Right ventricle myocardium superior (tissue), 1 donor: ENCODE results near the gene SAP25. TPM values are rescaled to one million over a fixed set of nuclear protein-coding genes. Genes with fewer than 3 reads are reported as not detected.
"Not testable (repeated sequence)": the region's sequence is repeated elsewhere in the genome, so short reads cannot be mapped to it uniquely, and the experiment has no call there.

Source experiments
- ATAC-seq: fragments of 200-7000 bp; cut with Tn5 transposase; one replicate; pipeline ENCODE4 v1.9.1; 2020; ENCODE audit warnings: mild to moderate bottlenecking; ENCODE audit not compliant: poor library complexity
- DNase-seq: peaks from one replicate; pipeline ENCODE4 v3.0.0-alpha.2; 2020
- intact Hi-C: fragments of 100-400 bp; cut with DNase I; formaldehyde crosslinking; loops from one replicate; pipeline ENCODE4 v1.11.2; 2022
- total RNA-seq: library from RNA; stranded (reverse); fragmentation: NEBNext Ultra II Directional; extraction: Animal tissue kit (Norgen Biotek cat#: 25700); gene quantifications from one replicate; pipeline ENCODE4 v1.2.1, GENCODE V29; 2021
- donor health status: DM: no; HTN: yes; CAD: no; lungs with severe emphysema.

SAP25 gene
- total RNA-seq, 1 donor from 2014 or later = 0.54 TPM

DNA sequence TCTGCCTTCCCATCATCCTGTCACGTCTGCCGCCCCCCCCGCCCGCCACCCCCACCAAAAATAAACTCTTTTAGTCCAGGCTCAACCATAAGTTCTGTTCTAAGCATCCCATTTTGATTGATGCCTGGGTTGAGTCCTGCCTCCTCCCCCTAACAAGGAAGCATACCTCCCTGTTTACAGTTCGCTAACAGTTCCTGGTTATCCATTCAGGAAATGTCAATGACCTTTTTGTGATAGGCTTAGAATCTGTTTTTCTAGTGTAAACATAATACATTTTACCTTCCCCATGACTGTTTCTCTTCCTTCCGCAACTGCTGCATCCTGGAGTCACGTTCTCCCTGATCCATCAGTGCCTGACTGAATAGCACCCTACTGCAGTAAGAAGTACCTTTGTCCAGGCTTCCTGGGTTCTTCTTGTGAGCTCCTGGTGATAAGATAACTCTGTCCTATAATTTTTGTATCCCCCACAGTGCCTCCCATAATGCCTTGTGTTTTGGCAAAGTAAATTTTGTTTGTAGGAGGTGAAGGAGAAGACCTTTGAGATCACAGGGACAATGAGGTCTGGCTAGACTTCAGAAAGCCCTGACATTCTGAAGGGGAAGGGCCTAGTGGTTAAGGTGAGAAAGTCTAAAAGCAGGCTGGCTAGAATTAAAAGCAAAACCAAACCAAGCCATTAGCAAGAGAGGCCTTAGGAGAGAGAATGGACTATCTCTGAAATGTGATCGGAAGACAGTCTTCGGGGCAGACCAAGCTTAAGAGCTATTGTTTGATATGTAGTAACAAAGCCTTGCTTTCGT is 27.4 kb downstream of the SAP25 start:
- peak; percentile 17 for ATAC-seq
- intact Hi-C loops = no loop called here

DNA sequence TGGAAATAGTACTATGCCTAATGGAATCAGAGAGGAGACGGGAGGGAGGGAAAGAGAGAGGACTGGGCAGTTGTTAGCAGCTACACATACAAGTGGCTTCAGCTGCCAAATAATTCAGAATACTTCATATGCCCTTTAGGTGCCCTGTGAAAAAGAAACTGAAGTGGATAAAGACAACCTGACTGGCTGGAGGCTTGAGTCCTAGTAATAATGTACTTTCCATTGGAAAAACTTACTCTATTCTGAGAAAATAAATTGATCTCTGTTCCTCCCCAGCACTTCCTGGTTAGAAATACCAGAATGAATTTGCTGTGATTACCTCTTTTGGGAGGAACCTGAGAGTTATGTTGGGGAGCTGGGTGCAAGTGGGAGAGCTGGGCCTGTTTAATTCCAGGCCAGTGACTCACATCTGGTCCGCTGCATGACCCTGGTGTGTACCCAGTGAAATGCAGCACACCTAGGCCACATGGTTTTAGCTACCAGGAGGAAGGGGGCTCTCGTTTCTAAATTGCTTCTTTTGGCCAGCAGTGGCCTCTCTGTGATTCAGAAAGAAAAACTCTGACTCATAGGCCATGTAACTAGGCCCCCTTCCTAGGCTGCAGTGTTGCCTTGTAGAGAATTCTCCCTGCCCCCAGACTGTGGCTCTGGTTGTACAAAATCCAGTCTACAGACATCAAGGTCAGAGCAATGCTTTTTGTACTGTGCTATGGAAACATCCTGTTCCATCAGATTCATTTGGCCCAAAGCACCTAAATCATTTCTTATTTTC is 28.2 kb downstream of the SAP25 start:
- DNase-seq (no peak), ATAC-seq (peak; percentile 79)
- intact Hi-C loops = no loop called here

More for the DNA sequence above, 27.4 kb downstream of the SAP25 start:
- no peak for DNase-seq

DNA sequence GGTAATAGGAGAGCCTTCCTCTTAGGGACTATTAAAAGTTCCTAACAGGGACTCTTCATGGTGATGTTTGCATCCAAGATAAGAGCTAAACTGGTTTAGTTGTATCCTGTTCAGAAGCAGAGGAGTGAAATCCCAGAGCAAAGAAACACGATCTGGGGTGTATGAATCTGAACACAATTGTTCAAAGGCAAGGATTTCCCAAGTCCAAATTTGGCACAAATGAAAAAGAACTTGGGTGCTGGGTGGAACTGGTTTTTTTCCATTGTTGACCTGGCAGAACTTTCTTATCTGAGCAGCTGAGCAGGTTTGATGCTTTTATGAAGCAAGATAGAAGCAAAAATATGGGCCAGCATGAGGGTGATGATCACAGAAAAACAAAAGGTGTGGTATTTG is 28.7 kb downstream of the SAP25 start:
- intact Hi-C loops = no loop called here
- ATAC-seq = peak; percentile 7
- DNase-seq = no peak

DNA sequence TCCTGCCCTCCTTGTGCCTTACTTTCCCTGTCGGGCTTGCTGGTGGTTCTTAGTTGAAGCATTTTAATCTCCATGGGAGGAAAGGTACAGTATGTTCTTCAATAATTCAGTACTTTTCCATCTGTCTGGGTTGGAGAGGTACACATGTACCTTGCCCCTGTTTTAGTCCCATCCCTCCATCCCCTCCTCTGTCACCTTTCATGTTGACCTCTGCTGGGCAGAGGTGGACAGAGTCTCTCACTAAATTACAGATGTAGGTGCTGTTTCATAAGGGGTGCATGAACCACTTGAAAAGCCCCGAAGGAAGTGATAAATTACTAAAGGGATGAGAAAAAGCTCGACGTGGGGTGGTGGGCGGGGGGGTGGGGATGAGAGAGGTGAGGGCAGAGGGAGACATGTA is 29.3 kb downstream of the SAP25 start:
- ATAC-seq = no peak
- no peak for DNase-seq
- intact Hi-C loops = no loop called here

DNA sequence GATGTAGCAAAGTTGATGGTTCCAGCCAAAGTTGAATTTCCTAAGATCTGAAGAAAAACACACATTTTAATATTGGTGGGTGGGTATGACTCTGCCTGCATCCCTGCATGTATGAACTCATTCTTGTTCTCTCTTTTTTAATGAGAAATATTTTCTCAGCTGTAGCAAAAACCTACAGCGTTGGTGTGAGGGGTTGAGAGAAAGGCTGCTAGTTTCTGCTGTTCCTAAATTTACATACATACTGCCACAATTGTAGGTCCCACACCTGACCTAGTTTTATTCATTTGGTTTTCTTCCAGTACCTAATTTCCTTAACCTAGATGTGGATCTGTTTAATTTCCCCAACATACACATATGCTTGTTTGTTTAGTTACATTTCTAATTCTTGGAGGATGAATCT is 30.1 kb downstream of the SAP25 start:
- ATAC-seq (no peak), DNase-seq (no peak)
- intact Hi-C loops = no loop called here

DNA sequence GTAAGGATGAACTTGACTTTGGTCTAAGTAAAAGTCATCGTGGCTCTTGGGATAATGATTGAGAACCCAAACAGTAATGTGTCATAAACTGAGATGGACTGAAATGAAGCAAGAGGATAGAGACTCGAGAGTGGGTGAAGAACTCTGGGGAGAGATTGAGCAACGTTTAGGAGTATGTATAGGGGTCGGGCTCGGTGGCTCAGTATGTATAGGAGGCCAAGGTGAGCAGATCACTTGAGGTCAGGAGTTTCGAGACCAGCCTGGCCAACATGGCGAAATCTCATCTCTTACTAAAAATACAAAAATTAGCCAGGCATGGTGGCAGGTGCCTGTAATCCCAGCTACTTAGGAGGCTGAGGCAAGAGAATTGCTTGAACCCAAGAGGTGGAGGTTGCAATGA is 32.4 kb downstream of the SAP25 start:
- intact Hi-C loops, ATAC-seq, DNase-seq: not testable (repeated sequence)

DNA sequence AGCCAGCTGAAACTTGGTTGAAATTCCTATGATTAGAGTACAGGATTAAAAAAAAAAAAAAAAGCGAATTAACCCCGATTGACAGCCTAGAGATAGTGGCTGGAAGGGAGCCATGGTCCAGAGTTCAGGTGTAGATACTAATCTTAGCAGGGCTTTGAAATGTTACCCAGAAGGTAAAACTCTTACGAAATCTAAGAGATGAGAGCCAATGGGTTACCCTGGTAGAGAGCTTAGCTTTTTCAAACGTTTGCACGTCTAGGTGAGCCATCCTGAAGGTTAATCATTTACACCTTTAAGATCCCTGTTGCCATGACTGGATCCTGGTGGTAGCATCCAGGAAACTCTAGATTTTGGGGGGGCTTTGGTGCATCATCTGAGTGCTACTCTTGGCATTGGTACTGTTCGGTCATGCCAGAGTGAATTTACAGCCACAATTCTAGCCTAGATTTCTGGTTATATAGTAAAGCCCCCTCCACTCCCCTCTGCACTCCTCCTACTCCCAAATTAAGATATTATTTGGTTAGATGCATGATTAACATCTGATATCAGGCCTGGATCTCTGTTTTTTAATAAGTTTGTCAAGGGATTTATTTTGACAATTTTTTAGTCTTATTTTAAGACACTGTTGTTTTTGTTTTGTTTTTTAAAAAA is 33.5 kb downstream of the SAP25 start:
- intact Hi-C loops = no loop called here
- DNase-seq (no peak), ATAC-seq (no peak)

DNA sequence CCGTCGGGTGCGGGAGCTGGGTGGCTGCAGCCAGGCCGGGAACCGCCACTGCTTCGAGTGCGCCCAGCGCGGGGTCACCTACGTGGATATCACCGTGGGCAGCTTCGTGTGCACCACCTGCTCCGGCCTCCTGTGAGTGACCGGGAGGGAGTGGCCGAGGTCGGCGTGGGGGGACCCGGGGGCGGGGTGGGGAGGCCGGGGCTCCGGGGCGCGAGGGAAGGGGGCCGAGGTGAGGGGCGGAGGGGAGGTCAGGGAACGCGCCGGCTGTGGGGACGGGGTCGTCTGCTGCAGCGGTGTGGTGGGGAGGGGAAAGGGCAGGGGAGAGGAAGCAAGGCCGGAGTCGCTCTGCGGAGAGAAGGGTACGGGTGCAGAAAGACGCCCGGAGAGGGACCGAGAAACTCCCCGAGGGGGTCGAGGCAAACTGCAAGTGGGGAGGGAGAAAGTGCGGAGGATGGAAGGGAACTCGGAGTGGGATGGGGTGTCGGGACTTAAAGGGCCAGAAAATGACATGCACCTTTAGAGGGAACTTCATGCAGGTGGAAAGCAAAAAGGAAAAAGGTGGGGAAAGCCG is 34.2 kb downstream of the SAP25 start:
- no peak for DNase-seq
- intact Hi-C loops = no loop called here
- ATAC-seq = no peak

DNA sequence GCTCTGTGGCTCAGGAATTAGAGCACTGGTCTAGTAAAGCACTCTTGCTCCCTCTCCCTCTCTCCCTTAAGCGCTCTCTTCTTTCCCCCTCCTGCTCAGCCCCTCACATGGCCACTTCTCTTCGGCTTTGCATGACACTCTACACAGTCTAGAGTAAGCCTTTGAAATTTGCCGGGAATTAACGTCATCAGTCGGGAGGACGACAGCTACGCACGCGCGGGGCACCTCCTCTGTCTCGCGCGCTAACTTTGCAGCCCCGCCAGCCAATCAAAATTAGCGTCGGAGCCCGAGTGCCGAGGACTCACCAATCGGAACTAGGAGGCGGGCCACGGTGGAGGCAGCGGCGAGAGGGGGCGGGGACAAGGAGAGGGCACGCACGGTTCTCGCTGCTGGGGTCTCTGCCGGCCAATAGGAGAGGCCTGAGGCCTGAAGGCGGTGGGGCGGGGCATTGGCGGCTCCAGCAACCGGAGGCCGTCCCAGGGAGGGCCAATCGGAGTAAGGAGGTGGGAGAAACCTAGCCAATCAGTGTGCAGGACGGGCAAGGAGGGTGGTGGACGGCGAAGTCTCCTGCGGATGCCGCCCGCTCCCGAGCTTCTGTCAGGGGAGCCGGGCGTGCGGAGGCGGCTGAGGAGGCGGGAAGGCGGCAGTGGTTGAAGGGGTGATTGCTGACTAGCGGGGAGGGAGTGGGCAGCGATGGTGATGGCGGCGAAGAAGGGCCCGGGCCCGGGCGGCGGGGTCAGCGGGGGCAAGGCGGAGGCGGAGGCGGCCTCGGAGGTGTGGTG is 34.9 kb downstream of the SAP25 start, which contains the start of gene AGFG2:
Gene AGFG2 (plus strand): TSS at position 550 of the 782 bp plus-strand sequence. CDS start 144 bp downstream, at position 694.
- peak; percentile 100 for DNase-seq
- intact Hi-C loops = no loop called here

DNA sequence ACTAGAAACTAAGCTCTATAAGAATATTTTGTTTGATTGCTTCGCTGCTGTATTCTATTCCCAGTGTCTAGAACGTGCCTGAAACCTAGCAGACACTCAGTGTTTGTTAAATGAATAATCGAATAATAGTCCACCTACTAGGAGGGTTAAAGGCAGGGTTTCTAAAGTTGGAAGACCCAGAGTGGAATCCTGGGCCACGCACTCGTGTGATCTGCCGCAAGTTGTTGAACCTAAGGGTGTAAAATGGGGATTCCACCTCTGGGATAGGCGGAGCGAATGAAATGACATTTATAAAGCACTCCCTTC is 35.4 kb downstream of the SAP25 start:
- intact Hi-C loops = no loop called here
- no peak for DNase-seq
- ATAC-seq = no peak

More for the DNA sequence above, 34.9 kb downstream of the SAP25 start, which contains the start of gene AGFG2:
- ATAC-seq = peak; percentile 99

DNA sequence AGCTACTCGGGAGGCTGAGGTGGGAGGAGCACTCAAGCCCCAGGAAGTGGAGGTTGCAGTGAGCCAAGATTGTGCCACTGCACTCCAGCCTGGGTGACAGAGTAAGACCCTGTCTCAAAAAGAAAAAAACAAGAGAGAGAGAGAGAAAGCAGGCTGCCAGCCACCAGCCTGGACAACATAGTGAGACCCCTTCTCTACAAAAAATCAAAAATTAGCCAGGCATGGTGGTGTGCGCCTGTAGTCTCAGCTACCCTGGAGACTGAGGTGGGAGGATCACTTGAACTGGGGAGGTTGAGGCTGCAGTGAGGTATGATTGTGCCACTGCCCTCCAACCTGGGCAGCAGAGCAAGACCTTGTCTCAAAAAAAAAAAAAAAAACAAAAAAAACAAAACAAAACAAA is 37.0 kb downstream of the SAP25 start:
- DNase-seq, intact Hi-C loops, ATAC-seq: not testable (repeated sequence)

DNA sequence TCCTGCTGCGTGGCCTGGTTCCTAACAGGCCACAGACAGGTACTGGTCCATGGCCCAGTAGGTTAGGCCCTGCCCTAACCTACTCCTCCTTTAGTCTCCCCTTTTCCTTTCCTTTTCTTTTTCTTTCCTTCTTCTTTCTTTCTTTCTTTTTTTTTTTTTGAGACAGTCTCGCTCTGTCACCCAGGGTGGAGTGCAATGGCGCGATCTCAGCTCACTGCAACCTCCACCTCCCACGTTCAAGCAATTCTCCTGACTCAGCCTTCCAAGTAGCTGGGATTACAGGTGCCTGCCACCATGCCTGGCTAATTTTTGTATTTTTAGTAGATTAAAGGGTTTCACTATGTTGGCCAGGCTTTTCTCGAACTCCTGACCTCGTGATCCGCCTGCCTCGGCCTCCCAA is 37.7 kb downstream of the SAP25 start:
- ATAC-seq, DNase-seq, intact Hi-C loops: not testable (repeated sequence)

DNA sequence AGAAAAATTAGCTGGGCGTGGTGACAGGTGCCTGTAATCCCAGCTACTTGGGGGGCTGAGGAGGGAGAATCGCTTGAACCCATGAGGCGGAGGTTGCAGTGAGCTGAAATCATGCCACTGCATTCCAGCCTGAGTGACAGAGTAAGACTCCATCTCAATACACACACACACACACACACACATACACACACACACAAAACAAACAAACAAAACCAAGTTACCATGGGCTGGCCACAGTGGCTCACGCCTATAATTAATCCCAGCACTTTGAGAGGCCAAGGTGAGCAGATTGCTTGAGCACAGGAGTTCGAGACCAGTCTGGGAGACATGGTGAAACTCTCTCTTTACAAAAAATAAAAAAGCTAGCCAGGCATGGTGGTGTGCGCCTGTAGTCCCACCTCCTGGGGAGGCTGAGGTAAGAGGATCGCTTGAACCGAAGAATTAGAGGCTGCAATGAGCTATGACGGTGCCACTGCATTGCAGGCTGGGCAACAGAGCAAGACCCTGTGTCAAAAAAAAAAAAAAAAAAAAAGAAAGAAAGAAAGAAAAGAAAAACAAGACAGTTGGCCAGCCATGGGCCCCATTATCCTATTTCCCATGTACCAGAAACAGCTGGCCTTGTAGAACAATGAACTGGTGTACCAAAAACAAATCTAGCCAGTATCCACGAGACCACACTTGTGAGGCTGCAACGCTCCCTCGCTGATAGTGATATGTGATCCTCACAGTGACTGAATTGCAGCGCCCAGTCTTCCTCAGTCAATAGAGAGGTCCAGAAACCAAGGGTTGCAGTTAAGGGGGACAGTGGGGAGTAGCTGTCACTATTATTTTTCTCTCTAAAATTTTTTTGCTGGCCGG is 41.3 kb downstream of the SAP25 start:
- no peak for ATAC-seq
- DNase-seq = no peak
- intact Hi-C loops = no loop called here

DNA sequence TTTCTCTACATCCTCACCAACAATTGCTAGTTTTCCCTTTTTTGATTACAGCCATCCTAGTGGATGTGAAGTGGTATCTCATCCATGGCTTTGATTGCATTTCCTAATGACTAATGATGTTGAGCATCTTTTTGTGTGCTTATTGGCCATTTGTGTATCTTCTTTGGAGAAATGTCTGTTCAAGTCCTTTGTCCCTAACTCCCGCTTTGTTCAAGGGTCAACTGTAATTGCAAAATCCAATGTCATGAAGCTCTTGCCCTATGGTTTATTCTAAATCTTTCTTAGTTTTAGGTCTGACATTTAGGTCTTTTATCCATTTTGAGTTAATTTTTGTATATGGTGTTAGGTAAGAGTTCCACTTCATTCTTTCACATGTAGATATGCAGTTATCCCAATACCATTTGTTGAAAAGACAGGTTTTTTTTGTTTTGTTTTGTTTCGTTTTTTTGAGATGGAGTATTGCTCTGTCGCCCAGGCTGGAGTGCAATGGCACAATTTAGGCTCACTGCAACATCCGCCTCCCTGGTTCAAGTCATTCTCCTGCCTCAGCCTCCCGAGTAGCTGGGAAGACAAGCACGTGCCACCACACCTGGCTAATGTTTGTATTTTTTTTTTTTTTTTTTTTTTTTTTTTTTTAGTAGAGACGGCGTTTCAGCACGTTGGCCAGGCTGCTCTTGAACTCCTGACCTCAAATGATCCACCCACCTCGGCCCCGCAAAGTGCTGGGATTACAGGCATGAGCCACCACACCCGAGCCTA is 45.4 kb downstream of the SAP25 start:
- intact Hi-C loops, DNase-seq, ATAC-seq: not testable (repeated sequence)

DNA sequence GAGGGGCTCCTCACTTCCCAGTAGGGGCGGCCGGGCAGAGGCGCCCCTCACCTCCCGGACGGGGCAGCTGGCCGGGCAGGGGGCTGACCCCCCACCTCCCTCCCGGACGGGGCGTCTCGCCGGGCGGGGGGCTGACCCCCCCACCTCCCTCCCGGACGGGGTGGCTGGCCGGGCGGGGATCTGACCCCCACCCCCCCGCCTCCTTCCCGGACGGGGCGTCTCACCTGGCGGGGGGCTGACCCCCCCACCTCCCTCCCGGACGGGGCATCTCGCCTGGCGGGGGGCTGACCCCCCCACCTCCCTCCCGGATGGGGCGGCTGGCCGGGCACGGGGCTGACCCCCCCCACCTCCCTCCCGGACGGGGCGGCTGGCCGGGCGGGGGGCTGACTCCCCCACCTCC is 50.5 kb downstream of the SAP25 start:
- DNase-seq, ATAC-seq, intact Hi-C loops: not testable (repeated sequence)
